GM21447 (cell line): ENCODE measurements around the gene KREMEN2.
A peak's percentile ranks its signal among the peaks of the same experiment; 100 is the strongest.

Experiments used
- ATAC-seq: cut with Tn5 transposase; IDR thresholded peaks from one replicate; pipeline ENCODE4 v1.9.1; 2021; ENCODE audit not compliant: unreplicated experiment

KREMEN2 gene

GRCh38 chr16:2963074-2963722 lies 877 bp upstream of the KREMEN2 start:
- no peak for ATAC-seq

- ATAC-seq = no peak
Measured at GRCh38 chr16:2964475-2965336, 631 bp downstream of the KREMEN2 start.

- ATAC-seq = no peak
Measured at GRCh38 chr16:2966043-2966807, 2.1 kb downstream of the KREMEN2 start.

- no peak for ATAC-seq
Measured at GRCh38 chr16:2966808-2967191, 2.7 kb downstream of the KREMEN2 start.

DNA sequence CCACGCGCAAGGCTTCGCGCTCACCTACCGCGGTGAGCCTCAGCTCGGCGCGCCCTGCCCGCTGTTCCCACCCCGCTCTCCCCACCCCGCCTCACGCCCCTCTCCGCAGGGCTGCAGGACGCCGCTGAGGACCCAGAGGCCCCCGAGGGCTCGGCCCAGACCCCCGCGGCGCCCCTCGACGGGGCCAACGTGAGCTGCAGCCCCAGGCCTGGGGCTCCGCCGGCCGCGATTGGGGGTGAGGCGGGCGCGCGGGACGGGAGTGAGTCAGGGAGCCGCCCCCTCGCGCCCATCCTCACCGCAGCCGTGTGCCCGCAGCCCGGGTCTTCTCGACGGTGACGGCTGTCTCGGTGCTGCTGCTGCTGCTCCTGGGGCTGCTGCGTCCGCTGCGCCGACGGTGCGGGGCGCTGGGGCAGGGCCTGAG lies 3.1 kb downstream of the KREMEN2 start:
- ATAC-seq = no peak

DNA sequence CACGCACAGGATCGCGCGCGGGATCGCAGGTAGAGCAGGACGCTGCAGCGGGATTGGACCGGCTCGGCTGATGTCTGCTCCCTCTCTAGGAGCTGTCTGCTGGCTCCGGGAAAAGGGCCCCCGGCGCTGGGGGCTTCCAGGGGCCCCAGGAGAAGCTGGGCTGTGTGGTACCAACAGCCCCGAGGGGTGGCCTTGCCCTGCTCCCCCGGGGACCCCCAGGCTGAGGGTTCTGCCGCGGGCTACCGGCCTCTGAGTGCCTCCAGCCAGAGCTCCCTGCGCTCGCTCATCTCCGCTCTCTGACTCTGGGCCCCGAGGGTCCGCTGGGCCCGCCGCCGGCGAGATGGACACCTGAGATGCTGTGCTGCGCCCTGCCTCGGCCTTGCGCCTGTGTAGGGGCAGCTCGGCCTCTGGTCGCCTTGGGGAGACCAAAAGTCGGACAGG lies 3.7 kb downstream of the KREMEN2 start:
- no peak for ATAC-seq

DNA sequence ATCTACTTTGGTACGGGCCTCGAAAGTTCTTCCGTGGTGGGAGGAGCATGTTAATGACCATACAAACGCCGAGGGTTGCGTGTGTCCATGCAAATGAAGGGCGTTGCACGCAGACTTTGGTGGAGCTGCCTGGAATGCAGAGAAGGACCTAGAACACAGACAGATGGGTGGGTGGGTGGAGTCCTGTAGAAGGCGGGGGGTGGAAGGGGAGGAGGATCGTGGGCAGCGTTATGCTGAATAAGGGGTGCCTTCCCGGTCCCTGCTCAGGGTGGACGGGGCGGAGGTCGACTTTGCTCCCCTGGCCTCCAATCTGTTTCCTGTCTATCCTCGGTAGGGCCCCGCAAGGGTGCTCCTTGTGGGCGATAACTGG lies 4.3 kb downstream of the KREMEN2 start:
- ATAC-seq = no peak

- peak; percentile 69 for ATAC-seq
Measured at GRCh38 chr16:2968738-2969544, 4.9 kb downstream of the KREMEN2 start, which contains the start of gene PAQR4. PAQR4 (plus strand) TSS chr16:2969348; CDS start chr16:2969675, 327 bp downstream.

GRCh38 chr16:2969545-2970521 lies 5.8 kb downstream of the KREMEN2 start:
- peak; percentile 32 for ATAC-seq

DNA sequence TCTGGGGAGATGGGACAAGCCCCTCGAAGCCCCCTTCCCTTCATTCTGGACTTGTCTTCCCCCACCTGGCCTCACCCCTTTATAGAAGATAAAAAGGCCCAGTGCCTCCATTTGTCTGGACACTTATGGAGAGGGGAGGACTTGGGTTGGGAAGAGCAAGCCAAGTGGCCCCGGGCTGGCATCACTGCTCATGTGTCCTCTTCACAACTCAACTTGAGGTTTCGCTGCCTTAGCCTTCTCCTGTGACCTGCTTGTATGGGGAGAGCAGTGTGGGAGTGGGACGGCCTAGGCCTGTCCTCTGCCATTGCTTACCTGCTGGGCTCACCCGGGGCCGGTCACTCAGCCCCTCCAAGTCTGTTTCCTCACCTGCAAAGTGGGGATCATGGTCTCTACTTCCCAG lies 6.5 kb downstream of the KREMEN2 start:
- no peak for ATAC-seq

DNA sequence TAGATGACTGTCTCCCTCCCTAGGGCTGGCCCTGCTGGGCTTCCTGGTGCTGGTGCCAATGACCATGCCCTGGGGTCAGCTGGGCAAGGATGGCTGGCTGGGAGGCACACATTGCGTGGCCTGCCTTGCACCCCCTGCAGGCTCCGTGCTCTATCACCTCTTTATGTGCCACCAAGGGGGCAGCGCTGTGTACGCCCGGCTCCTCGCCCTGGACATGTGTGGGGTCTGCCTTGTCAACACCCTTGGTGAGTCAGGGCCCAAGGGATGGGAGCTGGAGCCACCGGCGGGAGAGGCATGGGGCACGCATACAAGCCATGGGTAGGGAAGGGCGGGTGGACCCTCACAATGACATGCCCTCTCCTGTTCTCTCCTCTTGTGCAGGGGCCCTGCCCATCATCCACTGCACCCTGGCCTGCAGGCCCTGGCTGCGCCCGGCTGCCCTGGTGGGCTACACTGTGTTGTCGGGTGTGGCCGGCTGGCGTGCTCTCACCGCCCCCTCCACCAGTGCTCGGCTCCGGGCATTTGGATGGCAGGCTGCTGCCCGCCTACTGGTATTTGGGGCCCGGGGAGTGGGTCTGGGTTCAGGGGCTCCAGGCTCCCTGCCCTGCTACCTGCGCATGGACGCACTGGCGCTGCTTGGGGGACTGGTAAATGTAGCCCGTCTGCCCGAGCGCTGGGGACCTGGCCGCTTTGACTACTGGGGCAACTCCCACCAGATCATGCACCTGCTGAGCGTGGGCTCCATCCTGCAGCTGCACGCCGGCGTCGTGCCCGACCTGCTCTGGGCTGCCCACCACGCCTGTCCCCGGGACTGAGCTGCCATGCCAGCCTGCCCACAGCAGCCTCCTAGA lies 7.3 kb downstream of the KREMEN2 start:
- ATAC-seq = no peak

GRCh38 chr16:2971985-2972784 lies 8.1 kb downstream of the KREMEN2 start:
- no peak for ATAC-seq

GRCh38 chr16:2973093-2973492 lies 9.0 kb downstream of the KREMEN2 start:
- ATAC-seq = no peak

GRCh38 chr16:2973605-2974318 lies 9.7 kb downstream of the KREMEN2 start:
- no peak for ATAC-seq

DNA sequence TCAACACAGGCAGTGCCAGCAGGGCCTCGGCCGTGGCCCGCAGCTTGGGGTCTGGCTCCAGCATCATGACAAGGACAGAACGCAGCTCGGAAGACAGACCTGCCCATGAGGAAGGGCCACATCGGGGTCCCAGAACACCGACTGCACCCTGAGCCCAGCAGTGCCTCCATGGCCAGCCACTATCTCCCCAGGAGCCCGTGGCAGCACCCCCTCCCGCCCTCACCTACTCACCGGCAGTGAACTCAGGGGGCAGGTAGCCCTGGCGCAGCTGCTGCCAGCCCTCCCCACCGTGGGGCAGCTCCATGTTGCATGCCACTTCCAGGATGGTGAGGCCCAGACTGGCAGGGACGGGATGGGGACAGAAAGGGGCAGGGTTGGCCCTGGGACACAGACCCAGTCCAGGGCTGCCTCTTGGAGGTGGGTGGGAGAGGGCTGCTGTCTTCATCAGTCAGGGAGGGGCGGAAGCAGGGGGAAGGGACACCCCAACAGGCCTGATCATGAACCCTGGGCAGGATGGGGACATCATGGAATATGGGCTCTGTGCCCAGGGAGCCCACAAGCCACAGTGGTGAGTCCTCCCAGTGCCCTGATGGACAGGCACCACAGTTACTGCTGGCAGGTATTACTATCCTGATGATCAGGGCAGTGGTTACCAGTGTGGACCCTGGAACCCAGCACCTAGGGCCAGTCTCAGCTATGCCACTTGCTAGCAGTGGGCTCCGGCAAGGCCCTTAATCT lies 10.4 kb downstream of the KREMEN2 start:
- ATAC-seq = no peak

DNA sequence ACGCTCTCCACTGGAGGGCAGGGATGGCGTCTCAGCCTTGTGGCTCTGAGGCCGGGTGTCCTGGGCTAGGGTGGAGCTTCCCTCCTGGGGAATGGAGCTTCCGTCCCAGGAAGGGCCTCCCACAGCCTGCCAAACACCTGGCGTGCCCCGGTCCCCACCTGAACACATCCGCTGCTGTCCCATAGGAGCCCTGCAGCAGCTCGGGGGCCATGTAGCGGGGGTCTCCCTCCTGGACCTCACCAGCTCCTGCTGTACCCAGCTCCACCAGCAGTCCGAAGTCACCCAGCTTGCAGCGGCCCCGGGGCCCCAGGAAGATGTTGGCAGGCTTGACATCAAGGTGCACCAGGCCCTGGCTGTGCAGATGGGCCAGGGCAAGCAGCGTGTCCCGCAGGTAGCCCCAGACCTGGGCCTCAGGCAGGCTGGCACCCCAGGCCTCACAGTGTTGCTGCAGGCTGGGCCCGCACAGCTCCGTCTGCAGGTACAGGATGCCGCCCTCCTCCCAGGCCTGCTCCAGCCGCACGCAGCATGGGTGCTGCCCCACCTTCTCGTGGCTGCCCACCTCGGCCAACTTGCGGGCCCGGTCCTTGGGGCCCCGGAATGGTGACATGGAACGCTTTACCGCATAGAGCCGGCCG lies 11.2 kb downstream of the KREMEN2 start:
- no peak for ATAC-seq
